Gastroesophageal sphincter (tissue), 4 donors: ENCODE measurements around the gene RPS6KB2. TPM values are rescaled to one million over a fixed set of nuclear protein-coding genes. Genes with fewer than 3 reads are reported as not detected.
A peak's percentile ranks its signal among the peaks of the same experiment; 100 is the strongest.

Experiments used
- ATAC-seq: fragments of 150-250 bp; one replicate; pipeline ENCODE4 v1.9.1; 2016; ENCODE audit warnings: mild to moderate bottlenecking, moderate library complexity
- H3K27ac ChIP-seq, 4 donors: fragments of 200-600 bp; sonication (generic) in 3 of 4; 1 replicate in 3 of 4; 2 replicates in 1 of 4; pipeline ENCODE4 v1.5.1; 2016 to 2019
- H3K27me3 ChIP-seq: fragments of 200-600 bp; sonication (generic); one replicate; pipeline ENCODE4 v1.5.1; 2019
- H3K36me3 ChIP-seq, 2 donors: fragments of 200-600 bp; sonication (generic); one replicate each; pipeline ENCODE4 v1.5.1; 2019; ENCODE audit warnings: control low read depth in 1 of 2
- H3K4me1 ChIP-seq, 3 donors: fragments of 200-600 bp; sonication (generic); 1 replicate in 2 of 3; 2 replicates in 1 of 3; pipeline ENCODE4 v1.5.1; 2016 to 2019; ENCODE audit warnings: control low read depth in 2 of 3
- H3K4me3 ChIP-seq, 2 donors: fragments of 200-600 bp; sonication (generic); one replicate each; pipeline ENCODE4 v1.5.1; 2019; ENCODE audit warnings: mild to moderate bottlenecking in 1 of 2, moderate library complexity in 1 of 2
- H3K9me3 ChIP-seq, 3 donors: fragments of 200-600 bp; sonication (generic); one replicate each; pipeline ENCODE4 v1.5.1; 2017 to 2019; ENCODE audit warnings: control low read depth in 2 of 3
- CTCF ChIP-seq, 4 experiments: fragments of 200-600 bp in 2 of 4; fragments of 450-650 bp in 2 of 4; sonication (generic) in 1 of 4; IDR thresholded peaks; one replicate each; pipeline ENCODE4 v1.5.1; 2017 to 2019; ENCODE audit warnings: antibody characterized with exemption in 4 of 4, mild to moderate bottlenecking in 2 of 4, moderate library complexity in 2 of 4
- EP300 ChIP-seq: sonication (generic); formaldehyde crosslinking; IDR thresholded peaks from one replicate; pipeline ENCODE4 v1.6.1; 2017; ENCODE audit warnings: antibody characterized with exemption, mild to moderate bottlenecking
- POLR2A ChIP-seq, 2 donors: fragments of 450-650 bp; IDR thresholded peaks; one replicate each; pipeline ENCODE4 v1.6.1; 2017; ENCODE audit warnings: antibody characterized with exemption in 2 of 2, mild to moderate bottlenecking in 2 of 2, moderate library complexity in 1 of 2
- POLR2AphosphoS5 ChIP-seq: sonication (generic); formaldehyde crosslinking; IDR thresholded peaks from one replicate; pipeline ENCODE4 v1.6.1; 2017; ENCODE audit warnings: antibody characterized with exemption
- WGBS, 2 donors: methylation state at CpG; one replicate each; pipeline ENCODE4 v1.1.5; 2018; ENCODE audit warnings: low coverage in 1 of 2; 5-methylcytosine and 5-hydroxymethylcytosine counted together
- total RNA-seq, 4 donors: library from RNA; depleted of rRNA; stranded (reverse); fragments of >200 nt; gene quantifications; one replicate each; pipeline ENCODE4 v1.1.0, GENCODE V29; 2016

Gene RPS6KB2
- 10 to 100 TPM; 35.8 to 49.7 (median 45.6) TPM for total RNA-seq

GRCh38 chr11:67428052-67429001, at the start of gene RPS6KB2:
Gene RPS6KB2, plus strand, starts transcription at chr11:67428494. Its CDS starts 52 bp downstream, at chr11:67428546.
- H3K4me3 ChIP-seq = peak within 1 kb of the TSS; percentile 66 to 86
- WGBS, 2 donors = 0 to 2% methylated on average over 7 to 21 of the region's 68 CpGs
- H3K27ac ChIP-seq = peak within 1 kb of the TSS; percentile 88 to 99 (median 90)
- H3K4me1 ChIP-seq = peaks cover 0 to 40% (median 13%) of the 10 kb centered on the region in 3 donors
- H3K9me3 ChIP-seq = no peaks in the 10 kb centered on the region
- TF ChIP-seq CTCF (IDR thresholded peaks at IDR 0.05) (no peak), POLR2A (IDR thresholded peaks at IDR 0.05) (peak; percentile 95 to 96), EP300 (no peak), POLR2AphosphoS5 (peak; percentile 96)
- peaks cover 0 to 41% of the 10 kb centered on the region in 2 donors for H3K36me3 ChIP-seq
- ATAC-seq = peak; percentile 93
- H3K27me3 ChIP-seq = no peaks in the 10 kb centered on the region

- Histone ChIP-seq H3K9me3 (no peaks in the 10 kb centered on the region), H3K4me3 (no peak overlapping the region), H3K4me1 (peaks cover 0 to 39% (median 12%) of the 10 kb centered on the region in 3 donors), H3K27me3 (no peaks in the 10 kb centered on the region), H3K36me3 (no peaks in the 10 kb centered on the region), H3K27ac (no peak overlapping the region)
- TF ChIP-seq POLR2AphosphoS5 = no peak
- no peak for TF ChIP-seq CTCF (IDR thresholded peaks at IDR 0.05)
- no peak for TF ChIP-seq EP300
- ATAC-seq = no peak
- WGBS, 2 donors = 100% methylated on average over 1 of the region's 4 CpGs
Observed at GRCh38 chr11:67378544-67378943, 49.8 kb upstream of the RPS6KB2 start.

GRCh38 chr11:67379061-67380058, 48.9 kb upstream of the RPS6KB2 start:
- 71% methylated on average over 12 of the region's 23 CpGs; no CpG with 5 or more reads in 1 of the 2 donors for WGBS, 2 donors

GRCh38 chr11:67381244-67381972, 46.9 kb upstream of the RPS6KB2 start:
- TF ChIP-seq EP300 (no peak), POLR2AphosphoS5 (no peak), POLR2A (IDR thresholded peaks at IDR 0.05) (no peak), CTCF (IDR thresholded peaks at IDR 0.05) (no peak)
- Histone ChIP-seq H3K4me3 (no peak overlapping the region), H3K9me3 (no peaks in the 10 kb centered on the region), H3K4me1 (peaks cover 0 to 24% (median 0%) of the 10 kb centered on the region in 3 donors), H3K36me3 (no peaks in the 10 kb centered on the region), H3K27ac (peak overlapping the region in 1 of 4 donors; percentile 17), H3K27me3 (no peaks in the 10 kb centered on the region)
- no peak for ATAC-seq
- WGBS, 2 donors = 66 to 73% methylated on average over 5 to 11 of the region's 13 CpGs

More at GRCh38 chr11:67379061-67380058, 48.9 kb upstream of the RPS6KB2 start:
- H3K9me3 ChIP-seq = no peaks in the 10 kb centered on the region
- no peaks in the 10 kb centered on the region for H3K27me3 ChIP-seq
- H3K27ac ChIP-seq = no peak overlapping the region
- H3K36me3 ChIP-seq = no peaks in the 10 kb centered on the region
- ATAC-seq = no peak
- peaks cover 0 to 31% (median 12%) of the 10 kb centered on the region in 3 donors for H3K4me1 ChIP-seq
- no peak overlapping the region for H3K4me3 ChIP-seq
- TF ChIP-seq EP300 (no peak), POLR2A (IDR thresholded peaks at IDR 0.05) (no peak), POLR2AphosphoS5 (no peak)
